Gastroesophageal sphincter (tissue), 4 donors: ENCODE results near the gene TMEM161B. TPM values are rescaled to one million over a fixed set of nuclear protein-coding genes. Genes with fewer than 3 reads are reported as not detected.

Experiments used
- ATAC-seq: fragments of 150-250 bp; one replicate; pipeline ENCODE4 v1.9.1; 2016; ENCODE audit warnings: mild to moderate bottlenecking, moderate library complexity
- H3K27ac ChIP-seq, 4 donors: fragments of 200-600 bp; sonication (generic) in 3 of 4; 1 replicate in 3 of 4; 2 replicates in 1 of 4; pipeline ENCODE4 v1.5.1; 2016 to 2019
- H3K27me3 ChIP-seq: fragments of 200-600 bp; sonication (generic); one replicate; pipeline ENCODE4 v1.5.1; 2019
- H3K36me3 ChIP-seq, 2 donors: fragments of 200-600 bp; sonication (generic); one replicate each; pipeline ENCODE4 v1.5.1; 2019; ENCODE audit warnings: control low read depth in 1 of 2
- H3K4me1 ChIP-seq, 3 donors: fragments of 200-600 bp; sonication (generic); 1 replicate in 2 of 3; 2 replicates in 1 of 3; pipeline ENCODE4 v1.5.1; 2016 to 2019; ENCODE audit warnings: control low read depth in 2 of 3
- H3K4me3 ChIP-seq, 2 donors: fragments of 200-600 bp; sonication (generic); one replicate each; pipeline ENCODE4 v1.5.1; 2019; ENCODE audit warnings: mild to moderate bottlenecking in 1 of 2, moderate library complexity in 1 of 2
- H3K9me3 ChIP-seq, 3 donors: fragments of 200-600 bp; sonication (generic); one replicate each; pipeline ENCODE4 v1.5.1; 2017 to 2019; ENCODE audit warnings: control low read depth in 2 of 3
- EP300 ChIP-seq: sonication (generic); formaldehyde crosslinking; IDR thresholded peaks from one replicate; pipeline ENCODE4 v1.6.1; 2017; ENCODE audit warnings: antibody characterized with exemption, mild to moderate bottlenecking
- POLR2A ChIP-seq, 2 donors: fragments of 450-650 bp; IDR thresholded peaks; one replicate each; pipeline ENCODE4 v1.6.1; 2017; ENCODE audit warnings: antibody characterized with exemption in 2 of 2, mild to moderate bottlenecking in 2 of 2, moderate library complexity in 1 of 2
- POLR2AphosphoS5 ChIP-seq: sonication (generic); formaldehyde crosslinking; IDR thresholded peaks from one replicate; pipeline ENCODE4 v1.6.1; 2017; ENCODE audit warnings: antibody characterized with exemption
- WGBS, 2 donors: methylation state at CpG; one replicate each; pipeline ENCODE4 v1.1.5; 2018; ENCODE audit warnings: low coverage in 1 of 2; 5-methylcytosine and 5-hydroxymethylcytosine counted together
- total RNA-seq, 4 donors: library from RNA; depleted of rRNA; stranded (reverse); fragments of >200 nt; gene quantifications; one replicate each; pipeline ENCODE4 v1.1.0, GENCODE V29; 2016
- TF ChIP-seq, protein P1 (sequence below), 4 experiments: fragments of 200-600 bp in 2 of 4; fragments of 450-650 bp in 2 of 4; sonication (generic) in 1 of 4; IDR thresholded peaks; one replicate each; pipeline ENCODE4 v1.5.1; 2017 to 2019; ENCODE audit warnings: antibody characterized with exemption in 4 of 4, mild to moderate bottlenecking in 2 of 4, moderate library complexity in 2 of 4

The TMEM161B gene
- total RNA-seq, 4 donors from 2014 or later, result 7.3 to 24.7 (median 14.9) TPM

DNA sequence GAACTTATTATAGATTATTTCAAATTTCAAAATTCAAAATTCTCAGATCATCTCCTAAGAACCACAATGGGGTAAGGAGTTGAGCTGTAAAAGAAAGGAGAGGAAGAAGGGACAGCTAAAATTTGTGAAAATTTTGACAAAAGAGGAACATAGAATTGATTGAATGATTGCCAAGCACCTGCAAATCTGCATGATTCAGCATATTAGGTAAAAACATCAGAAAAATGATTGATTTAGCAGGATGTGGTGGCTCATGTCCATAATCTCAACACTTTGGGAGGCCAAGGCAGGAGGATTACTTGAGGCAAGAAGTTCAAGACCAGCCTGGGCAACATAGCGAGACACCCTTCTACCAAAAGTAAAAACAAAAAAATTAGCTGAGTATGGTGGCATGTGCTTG lies 14.3 kb downstream of the TMEM161B start:
- 91 to 100% methylated on average over 1 of the region's 1 CpG for WGBS, 2 donors
- Histone ChIP-seq H3K9me3 (no peaks in the 10 kb centered on the region), H3K27me3 (no peaks in the 10 kb centered on the region), H3K36me3 (no peaks in the 10 kb centered on the region), H3K27ac (no peak overlapping the region), H3K4me1 (no peaks in the 10 kb centered on the region), H3K4me3 (no peak overlapping the region)
- TF ChIP-seq, protein P1, sequence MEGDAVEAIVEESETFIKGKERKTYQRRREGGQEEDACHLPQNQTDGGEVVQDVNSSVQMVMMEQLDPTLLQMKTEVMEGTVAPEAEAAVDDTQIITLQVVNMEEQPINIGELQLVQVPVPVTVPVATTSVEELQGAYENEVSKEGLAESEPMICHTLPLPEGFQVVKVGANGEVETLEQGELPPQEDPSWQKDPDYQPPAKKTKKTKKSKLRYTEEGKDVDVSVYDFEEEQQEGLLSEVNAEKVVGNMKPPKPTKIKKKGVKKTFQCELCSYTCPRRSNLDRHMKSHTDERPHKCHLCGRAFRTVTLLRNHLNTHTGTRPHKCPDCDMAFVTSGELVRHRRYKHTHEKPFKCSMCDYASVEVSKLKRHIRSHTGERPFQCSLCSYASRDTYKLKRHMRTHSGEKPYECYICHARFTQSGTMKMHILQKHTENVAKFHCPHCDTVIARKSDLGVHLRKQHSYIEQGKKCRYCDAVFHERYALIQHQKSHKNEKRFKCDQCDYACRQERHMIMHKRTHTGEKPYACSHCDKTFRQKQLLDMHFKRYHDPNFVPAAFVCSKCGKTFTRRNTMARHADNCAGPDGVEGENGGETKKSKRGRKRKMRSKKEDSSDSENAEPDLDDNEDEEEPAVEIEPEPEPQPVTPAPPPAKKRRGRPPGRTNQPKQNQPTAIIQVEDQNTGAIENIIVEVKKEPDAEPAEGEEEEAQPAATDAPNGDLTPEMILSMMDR (IDR thresholded peaks at IDR 0.05), result no peak
- TF ChIP-seq POLR2A (IDR thresholded peaks at IDR 0.05) (no peak), EP300 (no peak), POLR2AphosphoS5 (no peak)
- ATAC-seq, result no peak

DNA sequence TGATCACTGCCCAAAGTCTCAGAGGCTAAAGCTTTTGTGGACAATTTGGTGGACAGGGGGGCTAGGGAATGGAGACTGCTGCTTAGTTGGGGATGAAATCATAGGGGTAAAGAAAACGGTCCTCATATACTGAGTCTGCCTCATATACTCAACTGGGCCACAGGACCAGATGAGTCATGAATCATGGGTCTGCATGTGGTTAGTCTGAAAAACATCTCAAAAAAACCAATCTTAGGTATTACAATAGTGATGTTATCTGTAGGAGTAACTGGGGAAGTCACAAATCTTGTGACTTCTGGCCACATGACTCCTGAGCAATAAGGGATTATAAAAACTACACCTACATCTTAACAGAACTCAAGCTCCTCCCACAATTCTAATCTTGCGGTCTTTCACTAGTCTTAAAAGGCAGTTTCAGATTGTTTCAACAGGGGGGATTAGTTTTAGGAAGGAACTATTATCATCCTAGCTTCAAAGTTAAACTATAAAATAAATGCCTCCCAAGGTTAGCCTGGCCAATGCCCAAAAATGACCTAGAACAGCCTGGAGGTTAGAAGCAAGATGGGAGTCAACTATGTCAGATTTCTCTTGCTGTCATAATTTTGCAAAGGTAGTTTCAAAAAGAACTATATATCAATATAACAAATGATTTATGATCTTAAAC lies 17.5 kb downstream of the TMEM161B start:
- TF ChIP-seq POLR2A (IDR thresholded peaks at IDR 0.05) (no peak), POLR2AphosphoS5 (no peak), EP300 (no peak)
- TF ChIP-seq, protein P1 (IDR thresholded peaks at IDR 0.05), result no peak
- no peaks in the 10 kb centered on the region for H3K4me1 ChIP-seq
- H3K4me3 ChIP-seq, result no peak overlapping the region
- no peaks in the 10 kb centered on the region for H3K27me3 ChIP-seq
- no peaks in the 10 kb centered on the region for H3K9me3 ChIP-seq
- 78 to 85% methylated on average over 1 to 2 of the region's 2 CpGs for WGBS, 2 donors
- ATAC-seq, result no peak
- H3K27ac ChIP-seq, result no peak overlapping the region
- no peaks in the 10 kb centered on the region for H3K36me3 ChIP-seq

DNA sequence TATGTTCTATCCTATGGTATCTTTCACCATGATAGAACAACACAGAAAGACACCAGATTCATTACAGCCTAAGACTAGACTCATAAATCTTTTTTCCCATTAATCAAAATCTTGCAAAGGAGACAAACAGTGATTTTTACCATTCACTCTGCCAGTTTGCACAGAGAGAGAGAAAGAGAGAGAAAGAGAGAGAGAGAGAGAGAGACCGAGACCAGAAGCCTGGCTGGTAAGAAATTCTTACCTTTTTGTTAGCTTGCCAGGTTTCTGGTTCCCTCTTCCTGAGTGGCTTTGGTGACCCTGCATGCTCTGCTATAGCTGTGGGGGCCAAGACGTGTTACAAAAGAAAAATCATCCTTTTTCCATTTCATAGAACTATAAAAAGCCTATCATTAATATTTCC lies 18.6 kb downstream of the TMEM161B start:
- WGBS, 2 donors, result 81 to 87% methylated on average over 2 of the region's 2 CpGs
- H3K36me3 ChIP-seq, result no peaks in the 10 kb centered on the region
- H3K9me3 ChIP-seq, result no peaks in the 10 kb centered on the region
- no peak for TF ChIP-seq POLR2AphosphoS5
- no peak for TF ChIP-seq EP300
- no peak for TF ChIP-seq POLR2A (IDR thresholded peaks at IDR 0.05)
- TF ChIP-seq, protein P1 (IDR thresholded peaks at IDR 0.05), result no peak
- H3K27ac ChIP-seq, result no peak overlapping the region
- H3K4me3 ChIP-seq, result no peak overlapping the region
- no peaks in the 10 kb centered on the region for H3K27me3 ChIP-seq
- no peak for ATAC-seq
- no peaks in the 10 kb centered on the region for H3K4me1 ChIP-seq

DNA sequence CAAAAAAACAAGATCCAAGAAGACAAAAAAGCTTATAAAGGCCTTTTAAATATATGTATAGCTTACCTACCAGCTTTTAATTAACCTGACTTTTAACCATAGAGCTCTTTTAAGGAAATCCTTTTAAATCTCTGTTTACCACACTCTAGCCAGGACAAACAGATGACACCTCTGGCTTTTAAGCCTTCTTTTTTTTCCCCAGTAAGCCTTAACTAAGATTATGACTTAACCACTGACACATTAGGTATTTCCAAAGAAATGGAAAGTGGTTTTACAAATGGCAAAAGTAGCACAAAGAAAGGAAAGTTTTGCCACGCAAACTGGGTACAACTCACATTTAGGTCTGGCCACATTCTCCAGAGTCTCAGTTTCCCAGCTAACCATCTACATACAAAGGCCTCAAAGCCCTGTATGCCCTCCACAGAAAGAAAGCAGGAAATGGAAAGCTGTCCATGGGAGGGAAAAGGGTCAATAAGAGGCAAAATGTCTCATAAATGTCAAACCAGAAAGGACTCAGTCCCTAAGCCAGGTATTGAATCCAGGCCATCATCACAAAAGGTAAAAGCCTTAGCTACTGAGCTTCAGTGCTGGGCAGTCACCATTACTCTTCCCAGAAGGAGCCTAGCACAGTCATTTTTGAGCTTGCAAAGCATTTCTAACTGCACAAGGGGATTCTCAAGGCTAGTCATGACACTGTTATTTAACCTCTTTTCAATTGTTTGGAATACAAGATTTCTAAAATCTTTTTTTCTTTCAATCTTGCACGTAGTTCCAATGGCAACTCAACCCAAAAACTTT lies 19.7 kb downstream of the TMEM161B start:
- no peaks in the 10 kb centered on the region for H3K4me1 ChIP-seq
- H3K36me3 ChIP-seq, result no peaks in the 10 kb centered on the region
- H3K27me3 ChIP-seq, result no peaks in the 10 kb centered on the region
- TF ChIP-seq EP300, result no peak
- no peaks in the 10 kb centered on the region for H3K9me3 ChIP-seq
- no peak overlapping the region for H3K4me3 ChIP-seq
- WGBS, 2 donors, result 100% methylated on average over 2 of the region's 2 CpGs
- no peak overlapping the region for H3K27ac ChIP-seq
- ATAC-seq, result no peak

DNA sequence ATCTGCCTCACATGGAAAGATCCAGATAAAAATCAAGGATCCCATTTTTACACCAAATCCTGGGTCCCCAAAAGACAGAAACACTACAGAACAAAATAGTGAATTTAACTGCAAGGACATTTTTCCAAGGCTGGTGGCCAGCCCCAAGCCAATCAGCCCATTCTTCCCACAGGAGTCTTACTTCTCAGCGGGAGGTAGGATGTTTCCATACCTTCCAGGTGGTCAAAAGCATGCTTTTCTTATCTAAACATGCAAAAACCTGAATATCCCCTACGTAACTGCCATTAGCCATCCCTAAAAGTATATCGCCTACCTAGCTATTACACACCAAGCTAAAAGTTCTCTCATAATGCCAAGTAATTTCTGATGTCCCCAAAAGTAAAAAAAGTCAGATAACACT lies 20.6 kb downstream of the TMEM161B start:
- no peaks in the 10 kb centered on the region for H3K4me1 ChIP-seq
- no peaks in the 10 kb centered on the region for H3K9me3 ChIP-seq
- no peaks in the 10 kb centered on the region for H3K36me3 ChIP-seq
- no peak for ATAC-seq
- no peak overlapping the region for H3K27ac ChIP-seq
- 93 to 97% methylated on average over 2 to 3 of the region's 3 CpGs for WGBS, 2 donors
- H3K4me3 ChIP-seq, result no peak overlapping the region
- TF ChIP-seq, protein P1 (IDR thresholded peaks at IDR 0.05), result no peak
- TF ChIP-seq POLR2AphosphoS5 (no peak), EP300 (no peak), POLR2A (IDR thresholded peaks at IDR 0.05) (no peak)
- H3K27me3 ChIP-seq, result no peaks in the 10 kb centered on the region
